Measurements from ENCODE around the gene KBTBD2.
"Not testable (repeated sequence)": the region's sequence is repeated elsewhere in the genome, so short reads cannot be mapped to it uniquely, and the experiment has no call there.

Gene KBTBD2

GRCh38 chr7:32855837-32856775 lies 35.5 kb downstream of the KBTBD2 start:
- not testable (repeated sequence) for DNase-seq (ENCODE audit: low spot score)

GRCh38 chr7:32850654-32851053 lies 40.9 kb downstream of the KBTBD2 start:
- DNase-seq (ENCODE audit: low spot score), result not testable (repeated sequence)

- not testable (repeated sequence) for DNase-seq (ENCODE audit: low spot score)
Measured at GRCh38 chr7:32848655-32849054, 42.9 kb downstream of the KBTBD2 start.

- DNase-seq (ENCODE audit: low spot score), result peak; percentile 86
Measured at GRCh38 chr7:32846630-32847225, 44.8 kb downstream of the KBTBD2 start.

- DNase-seq (ENCODE audit: low spot score), result not testable (repeated sequence)
Measured at GRCh38 chr7:32844748-32845147, 46.8 kb downstream of the KBTBD2 start.

- DNase-seq (ENCODE audit: low spot score), result not testable (repeated sequence)
Measured at GRCh38 chr7:32843763-32844162, 47.8 kb downstream of the KBTBD2 start.

- not testable (repeated sequence) for DNase-seq (ENCODE audit: low spot score)
Measured at GRCh38 chr7:32839846-32840245, 51.7 kb downstream of the KBTBD2 start.

- DNase-seq (ENCODE audit: low spot score), result not testable (repeated sequence)
Measured at GRCh38 chr7:32828996-32829752, 62.4 kb downstream of the KBTBD2 start.

Measured in ecto neural progenitor cell (in vitro differentiated cells).